Panc1 (cell line): ENCODE data around the gene EIF3L. TPM values are rescaled to one million over a fixed set of nuclear protein-coding genes. Genes with fewer than 3 reads are reported as not detected.

ENCODE experiments used
- ATAC-seq: fragments of 200-7000 bp; cut with Tn5 transposase; 2 replicates; pipeline ENCODE4 v1.9.1; 2020; ENCODE audit warnings: mild to moderate bottlenecking, moderate library complexity
- BruUV-seq: library from RNA; stranded (reverse); fragments of 400-500 nt; replicated peaks from 2 replicates; lab custom pipeline; 2021; lab: Mats Ljungman, UMichigan
- CTCF ChIA-PET: fragments of 300-600 bp; sonication (Branson Sonifier 250); formaldehyde crosslinking; loops from one replicate; lab custom pipeline; 2022; ENCODE audit warnings: antibody characterized with exemption; lab: Charles Lee
- POLR2A ChIA-PET: fragments of 300-600 bp; sonication (Branson Sonifier 250); formaldehyde crosslinking; loops from one replicate; lab custom pipeline; 2022; ENCODE audit warnings: antibody characterized with exemption; lab: Charles Lee
- DNase-seq: peaks from one replicate; pipeline ENCODE4 v3.0.0-alpha.2; 2010; ENCODE audit warnings: low read depth, low spot score
- H3K27ac ChIP-seq: 2 replicates; pipeline ENCODE4 v1.5.1; 2011; ENCODE audit warnings: mild to moderate bottlenecking, low read length, inconsistent platforms
- H3K27me3 ChIP-seq: fragments of 200-500 bp; sonication (Bioruptor generic); 2 replicates; pipeline ENCODE4 v1.6.0; 2014; ENCODE audit warnings: low read length, inconsistent platforms; ENCODE audit not compliant: control insufficient read depth, insufficient read depth
- H3K36me3 ChIP-seq: fragments of 200-500 bp; sonication (Bioruptor generic); 2 replicates; pipeline ENCODE4 v1.5.1; 2014; ENCODE audit warnings: inconsistent platforms, mild to moderate bottlenecking, low read length, moderate library complexity; ENCODE audit not compliant: control insufficient read depth, insufficient read depth
- H3K4me1 ChIP-seq: 2 replicates; pipeline ENCODE4 v1.5.1; 2011; ENCODE audit warnings: inconsistent platforms, mild to moderate bottlenecking, low read length, moderate library complexity; ENCODE audit not compliant: control insufficient read depth, insufficient read depth
- H3K4me3 ChIP-seq, 2 experiments: 2 replicates each; pipeline ENCODE4 v1.5.1; 2011 to 2012; ENCODE audit warnings: low read depth in 2 of 2, low read length in 2 of 2, mild to moderate bottlenecking in 2 of 2, inconsistent platforms in 1 of 2, moderate library complexity in 1 of 2
- H3K9me3 ChIP-seq: fragments of 200-500 bp; sonication (Bioruptor generic); 2 replicates; pipeline ENCODE4 v1.5.1; 2014; ENCODE audit warnings: low read depth, mild to moderate bottlenecking, inconsistent platforms, low read length, moderate library complexity; ENCODE audit not compliant: control insufficient read depth, insufficient read depth
- CTCF ChIP-seq: fragments of 450-650 bp; IDR thresholded peaks from 2 replicates; pipeline ENCODE4 v1.5.1; 2017; ENCODE audit warnings: mild to moderate bottlenecking
- POLR2AphosphoS5 ChIP-seq: IDR thresholded peaks from 2 replicates; pipeline ENCODE4 v1.6.1; 2012; ENCODE audit warnings: mild to moderate bottlenecking, low read depth, low read length, moderate library complexity
- REST ChIP-seq, 2 experiments: IDR thresholded peaks; 2 replicates each; pipeline ENCODE4 v1.6.1; 2011 to 2012; ENCODE audit warnings: low read depth in 2 of 2, control low read depth in 1 of 2, low read length in 1 of 2, mild to moderate bottlenecking in 1 of 2, moderate library complexity in 1 of 2; ENCODE audit not compliant: insufficient read depth in 1 of 2
- SIN3A ChIP-seq: IDR thresholded peaks from 2 replicates; pipeline ENCODE4 v1.6.1; 2012; ENCODE audit warnings: low read depth, mild to moderate bottlenecking, low read length, moderate library complexity, borderline replicate concordance; ENCODE audit not compliant: insufficient read depth
- TCF7L2 ChIP-seq: IDR thresholded peaks from 2 replicates; pipeline ENCODE4 v1.6.1; 2011; ENCODE audit warnings: mild to moderate bottlenecking, low read depth, low read length, inconsistent platforms
- in situ Hi-C: cut with HindIII; loops from 2 replicates; pipeline ENCODE4 v1.10.0; 2016; ENCODE audit warnings: low sequenced_read_pairs, low pct_unique_long_range_greater_than_20kb
- intact Hi-C: fragments of 100-400 bp; cut with micrococcal nuclease; formaldehyde crosslinking; loops from one replicate; pipeline ENCODE4 v1.10.0; 2022; ENCODE audit not compliant: unreplicated experiment
- total RNA-seq: library from RNA; stranded (reverse); gene quantifications from one replicate; pipeline ENCODE4 v1.2.1, GENCODE V29; 2021; ENCODE audit not compliant: unreplicated experiment

Gene EIF3L
- total RNA-seq, 1 experiment from 2014 or later, result 211 TPM

- no peak overlapping the region for H3K27ac ChIP-seq
- no peaks in the 10 kb centered on the region for H3K27me3 ChIP-seq
- no peaks in the 10 kb centered on the region for H3K9me3 ChIP-seq
- ATAC-seq, result no peak
- CTCF ChIA-PET, result no interaction called here
- no TSS peak for BruUV-seq
- H3K36me3 ChIP-seq, result no peaks in the 10 kb centered on the region
- in situ Hi-C loops, result no loop called here
- DNase-seq, result no peak
- H3K4me1 ChIP-seq, result peaks cover 11% of the 10 kb centered on the region
- TF ChIP-seq SIN3A (no peak), REST (IDR thresholded peaks at IDR 0.05; ENCODE audit: insufficient read depth in 1 of 2, low read depth in 2 of 2, low read length in 1 of 2) (no peak), CTCF (no peak), POLR2AphosphoS5 (no peak), TCF7L2 (no peak)
- H3K4me3 ChIP-seq, result no peak overlapping the region
- POLR2A ChIA-PET, result no interaction called here
- intact Hi-C loops, result no loop called here
These were observed 83.2 kb downstream of the EIF3L start for GRCh38 chr22:37932401-37932800.

GRCh38 chr22:37932821-37933578 is 83.8 kb downstream of the EIF3L start:
- ATAC-seq, result no peak
- H3K36me3 ChIP-seq, result no peaks in the 10 kb centered on the region
- DNase-seq, result no peak
- H3K27me3 ChIP-seq, result no peaks in the 10 kb centered on the region
- ChIA-PET CTCF (no interaction called here), POLR2A (no interaction called here)
- no TSS peak for BruUV-seq
- H3K4me1 ChIP-seq, result peaks cover 11% of the 10 kb centered on the region
- no peaks in the 10 kb centered on the region for H3K9me3 ChIP-seq
- no peak overlapping the region for H3K27ac ChIP-seq
- in situ Hi-C loops (no loop called here), intact Hi-C loops (no loop called here)
- TF ChIP-seq TCF7L2, result no peak
- TF ChIP-seq REST (IDR thresholded peaks at IDR 0.05; ENCODE audit: insufficient read depth in 1 of 2, low read depth in 2 of 2, low read length in 1 of 2), result no peak
- no peak for TF ChIP-seq CTCF
- TF ChIP-seq SIN3A, result no peak
- TF ChIP-seq POLR2AphosphoS5, result no peak
- H3K4me3 ChIP-seq, result no peak overlapping the region
